HG03442 (cell line): ENCODE results near the gene MAMSTR.
"Not testable (repeated sequence)": the region's sequence is repeated elsewhere in the genome, so short reads cannot be mapped to it uniquely, and the experiment has no call there.

Experiments
- ATAC-seq: cut with Tn5 transposase; IDR thresholded peaks from one replicate; pipeline ENCODE4 v1.9.1; 2021; ENCODE audit warnings: mild to moderate bottlenecking, moderate library complexity; ENCODE audit not compliant: unreplicated experiment

The MAMSTR gene

DNA sequence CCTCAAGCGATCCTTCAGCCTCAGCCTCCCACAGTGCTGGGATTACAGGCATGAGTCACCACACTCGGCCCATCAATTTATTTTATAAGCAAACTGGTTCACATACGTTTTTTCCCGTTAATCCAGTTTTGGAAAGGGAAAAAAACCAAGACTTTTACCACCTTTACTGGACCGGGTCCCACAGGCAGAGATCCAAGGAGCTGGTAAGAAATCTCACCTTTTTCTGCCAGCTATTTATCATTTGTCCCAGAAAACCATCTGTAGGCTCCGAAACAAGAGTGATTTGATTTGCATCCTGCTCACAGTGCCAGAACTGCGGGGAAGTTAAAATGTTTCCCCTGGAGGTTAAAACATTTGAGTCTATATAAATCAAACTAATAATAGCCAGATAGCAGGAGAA is 30.1 kb downstream of the MAMSTR start:
- ATAC-seq, result no peak

GRCh38 chr19:48687776-48688175 is 31.7 kb downstream of the MAMSTR start:
- ATAC-seq, result no peak

GRCh38 chr19:48686637-48687036 is 32.9 kb downstream of the MAMSTR start:
- not testable (repeated sequence) for ATAC-seq

GRCh38 chr19:48686088-48686487 is 33.4 kb downstream of the MAMSTR start:
- ATAC-seq, result no peak

- ATAC-seq, result no peak
Observed at GRCh38 chr19:48685583-48685982, 33.9 kb downstream of the MAMSTR start.

DNA sequence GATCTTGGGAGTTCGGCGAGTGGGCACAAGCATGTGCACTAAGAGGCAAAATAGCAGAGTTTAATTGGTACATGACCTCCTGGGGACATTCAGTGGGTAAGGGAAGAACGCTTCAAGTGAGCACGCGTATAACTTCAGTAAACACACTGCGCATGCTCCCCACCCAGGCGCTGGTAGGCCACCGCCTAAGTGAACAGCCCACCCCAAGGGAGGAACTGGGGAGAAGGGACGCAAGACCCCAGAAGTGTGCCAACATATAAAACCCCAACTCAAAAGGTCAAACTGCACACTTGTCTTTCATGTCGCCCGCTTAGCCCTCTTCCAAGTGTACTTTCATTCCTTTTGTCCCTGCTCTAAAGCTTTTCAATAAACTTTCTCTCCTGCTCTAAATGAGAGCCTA is 36.2 kb downstream of the MAMSTR start:
- no peak for ATAC-seq

DNA sequence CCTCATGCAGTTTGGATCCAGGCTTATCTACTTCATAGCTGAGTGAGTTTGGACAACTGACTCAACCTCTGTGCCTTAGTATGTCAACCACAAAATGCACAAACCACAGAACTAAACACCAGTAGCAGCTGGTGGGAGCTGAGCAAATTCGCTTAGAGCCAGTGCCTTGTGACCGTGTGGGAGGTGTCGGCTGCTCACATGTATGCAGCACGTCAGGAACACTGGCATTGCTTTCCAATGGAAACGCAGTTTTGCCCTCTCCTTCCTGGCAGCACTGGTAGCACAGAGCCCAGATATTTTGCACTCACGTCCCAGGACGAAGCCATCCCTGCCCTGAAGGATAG is 38.4 kb downstream of the MAMSTR start:
- no peak for ATAC-seq

DNA sequence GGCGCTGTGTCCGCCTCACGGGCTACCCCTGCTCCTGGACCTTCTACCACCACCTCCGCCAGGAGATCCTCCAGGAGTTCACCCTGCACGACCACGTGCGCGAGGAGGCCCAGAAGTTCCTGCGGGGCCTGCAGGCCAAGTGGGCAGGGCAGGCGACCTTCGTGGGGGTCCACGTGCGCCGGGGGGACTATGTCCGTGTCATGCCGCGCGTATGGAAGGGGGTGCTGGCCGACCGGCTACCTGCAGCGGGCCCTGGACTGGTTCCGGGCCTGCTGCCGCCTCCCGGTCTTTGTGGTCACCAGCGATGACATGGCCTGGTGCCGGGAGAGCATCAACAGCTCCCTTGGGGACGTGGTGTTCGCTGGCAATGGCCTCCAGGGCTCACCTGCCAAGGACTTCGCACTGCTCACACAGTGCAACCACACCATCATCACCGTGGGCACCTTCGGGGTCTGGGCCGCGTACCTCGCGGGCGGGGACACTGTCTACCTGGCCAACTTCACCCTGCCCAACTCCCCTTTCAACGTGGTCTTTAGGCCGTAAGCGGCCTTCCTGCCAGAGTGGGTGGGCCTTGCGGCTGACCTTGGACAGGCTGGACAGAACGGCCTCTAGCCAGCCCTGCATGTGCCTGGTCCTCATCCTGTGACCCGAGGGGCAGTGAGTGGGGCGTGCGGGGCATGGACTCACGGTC is 38.9 kb downstream of the MAMSTR start:
- ATAC-seq, result no peak

DNA sequence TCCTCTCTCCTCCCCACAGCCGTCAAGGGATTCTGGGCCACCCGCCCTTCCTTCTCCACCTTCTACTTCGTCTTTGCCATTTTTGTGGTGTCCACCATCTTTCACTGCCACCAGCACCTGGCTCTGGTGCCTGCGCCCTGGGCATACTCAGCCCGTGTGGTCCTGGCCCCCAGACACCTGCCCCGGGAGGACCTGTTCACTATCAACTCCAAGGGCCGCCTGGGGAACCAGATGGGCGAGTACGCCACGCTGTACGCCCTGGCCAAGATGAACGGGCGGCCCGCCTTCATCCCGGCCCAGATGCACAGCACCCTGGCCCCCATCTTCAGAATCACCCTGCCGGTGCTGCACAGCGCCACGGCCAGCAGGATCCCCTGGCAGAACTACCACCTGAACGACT is 39.5 kb downstream of the MAMSTR start:
- ATAC-seq, result not testable (repeated sequence)

- no peak for ATAC-seq
Observed at GRCh38 chr19:48678201-48678600, 41.3 kb downstream of the MAMSTR start.

DNA sequence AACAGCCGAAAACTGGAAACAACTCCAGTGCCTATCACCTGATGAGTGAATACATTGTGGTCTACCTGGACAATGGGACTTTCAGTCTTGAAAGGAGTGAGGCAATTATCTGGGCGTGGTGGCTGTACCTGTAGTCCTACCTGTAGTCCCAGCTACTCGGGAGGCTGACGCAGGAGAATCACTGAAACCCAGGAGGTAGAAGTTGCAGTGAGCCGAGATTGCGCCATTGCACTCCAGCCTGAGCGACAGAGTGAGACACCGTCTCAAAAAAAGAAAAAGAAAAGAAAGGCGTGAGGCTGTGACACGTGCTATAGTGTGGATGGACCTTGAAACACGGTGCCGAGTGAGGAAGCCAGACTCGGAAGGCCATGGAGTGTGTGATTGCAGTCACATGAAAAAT is 42.6 kb downstream of the MAMSTR start:
- ATAC-seq, result no peak

GRCh38 chr19:48676487-48676886 is 43.0 kb downstream of the MAMSTR start:
- ATAC-seq, result no peak

DNA sequence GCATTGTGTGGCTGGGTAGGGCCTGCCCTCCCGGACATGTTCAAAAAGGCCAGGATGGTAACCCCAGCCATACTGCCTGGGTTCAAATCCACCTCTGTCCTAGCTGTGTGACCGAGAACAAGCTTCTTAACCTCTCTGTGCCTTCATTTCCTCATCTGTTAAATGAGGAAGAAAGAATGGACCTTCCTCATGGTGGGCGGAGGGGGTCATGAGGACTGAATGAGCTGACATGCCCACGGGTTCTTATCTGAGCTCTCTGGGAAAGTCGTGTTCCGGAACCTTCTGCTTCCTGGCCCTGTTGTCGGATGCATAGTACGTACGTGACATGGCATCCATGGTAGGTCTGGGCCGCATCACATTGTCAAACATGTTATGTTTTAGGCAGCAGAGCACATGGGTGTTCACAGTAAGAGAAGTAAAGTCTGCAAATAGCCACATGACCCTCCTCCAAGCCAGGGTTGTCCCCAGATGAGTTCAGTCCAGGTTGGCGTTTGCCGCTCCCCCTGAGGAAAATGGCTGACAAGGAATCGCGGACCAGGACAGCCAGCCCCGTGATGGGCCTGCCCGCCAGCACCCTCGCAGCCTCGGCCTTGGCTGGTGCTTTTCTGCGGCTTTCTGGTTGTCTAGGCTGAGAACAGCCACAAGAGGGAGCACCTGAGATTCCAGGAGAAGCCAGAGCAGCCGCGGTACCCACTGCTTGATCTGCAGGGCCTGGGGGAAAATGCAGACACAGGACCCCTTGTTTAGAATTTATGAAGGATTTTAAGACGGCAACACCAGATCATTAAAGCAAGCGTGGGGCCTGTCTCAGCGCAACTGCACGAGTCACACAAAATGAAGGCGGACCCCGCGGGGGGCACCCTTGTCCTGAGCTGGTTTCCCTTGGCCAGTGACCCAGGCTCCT is 44.4 kb downstream of the MAMSTR start:
- no peak for ATAC-seq

DNA sequence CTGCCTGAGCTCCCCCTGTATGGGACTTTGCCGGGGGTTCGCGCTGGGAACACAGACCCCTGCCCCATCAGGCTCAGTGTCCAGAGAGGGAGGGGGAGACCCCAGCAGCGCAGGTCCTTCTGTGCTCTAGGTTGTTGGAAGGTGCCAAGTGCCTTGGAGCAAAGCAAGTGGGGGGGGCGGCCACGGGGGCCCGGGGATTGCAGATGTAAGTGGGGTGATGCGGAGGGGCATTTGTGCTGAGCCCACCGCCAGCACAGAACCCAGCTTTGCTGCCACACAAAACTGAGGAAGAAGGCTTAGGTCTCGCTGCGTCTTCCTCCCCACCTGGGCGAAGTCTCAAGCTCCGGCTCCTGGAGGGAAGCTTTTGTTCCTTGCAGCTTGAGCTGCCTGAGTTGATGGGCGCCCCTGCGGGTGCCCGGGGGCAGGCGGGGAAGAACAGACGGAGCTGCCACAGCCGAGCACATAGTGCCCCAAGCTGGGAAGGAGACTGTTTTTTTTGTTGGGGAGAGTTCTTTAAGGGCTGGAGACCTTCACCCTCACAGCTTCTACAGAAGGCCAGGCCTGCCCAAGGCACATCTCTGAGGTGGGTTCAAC is 45.2 kb downstream of the MAMSTR start:
- ATAC-seq, result no peak

GRCh38 chr19:48673436-48674100 is 46.0 kb downstream of the MAMSTR start:
- no peak for ATAC-seq

DNA sequence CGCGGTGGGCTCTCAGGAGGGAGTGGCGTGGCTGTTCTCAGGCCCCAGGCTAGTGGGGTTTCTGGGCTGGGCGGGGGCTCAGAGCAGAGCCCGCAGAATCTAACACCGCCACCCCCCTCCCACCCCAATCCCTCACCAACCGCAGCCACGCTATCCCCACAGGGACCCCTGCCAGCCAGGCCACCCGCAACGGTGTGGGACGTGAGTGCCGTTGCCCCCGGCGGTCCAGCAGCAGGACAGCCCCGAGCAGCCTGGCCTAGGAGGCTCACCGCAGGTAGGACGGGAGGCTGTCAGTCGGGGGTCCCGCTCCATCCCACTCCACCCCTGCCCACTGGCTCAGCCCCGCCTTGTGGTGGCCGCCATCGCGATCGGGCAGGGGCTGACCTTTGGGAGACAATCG is 46.5 kb downstream of the MAMSTR start, which contains the start of gene NTN5:
Gene NTN5 (minus strand): TSS at position 24 of the 400 bp plus-strand sequence. CDS start 2,031 bp downstream, outside the sequence.
- ATAC-seq, result no peak

- no peak for ATAC-seq
Observed at GRCh38 chr19:48671446-48671995, 48.0 kb downstream of the MAMSTR start.

DNA sequence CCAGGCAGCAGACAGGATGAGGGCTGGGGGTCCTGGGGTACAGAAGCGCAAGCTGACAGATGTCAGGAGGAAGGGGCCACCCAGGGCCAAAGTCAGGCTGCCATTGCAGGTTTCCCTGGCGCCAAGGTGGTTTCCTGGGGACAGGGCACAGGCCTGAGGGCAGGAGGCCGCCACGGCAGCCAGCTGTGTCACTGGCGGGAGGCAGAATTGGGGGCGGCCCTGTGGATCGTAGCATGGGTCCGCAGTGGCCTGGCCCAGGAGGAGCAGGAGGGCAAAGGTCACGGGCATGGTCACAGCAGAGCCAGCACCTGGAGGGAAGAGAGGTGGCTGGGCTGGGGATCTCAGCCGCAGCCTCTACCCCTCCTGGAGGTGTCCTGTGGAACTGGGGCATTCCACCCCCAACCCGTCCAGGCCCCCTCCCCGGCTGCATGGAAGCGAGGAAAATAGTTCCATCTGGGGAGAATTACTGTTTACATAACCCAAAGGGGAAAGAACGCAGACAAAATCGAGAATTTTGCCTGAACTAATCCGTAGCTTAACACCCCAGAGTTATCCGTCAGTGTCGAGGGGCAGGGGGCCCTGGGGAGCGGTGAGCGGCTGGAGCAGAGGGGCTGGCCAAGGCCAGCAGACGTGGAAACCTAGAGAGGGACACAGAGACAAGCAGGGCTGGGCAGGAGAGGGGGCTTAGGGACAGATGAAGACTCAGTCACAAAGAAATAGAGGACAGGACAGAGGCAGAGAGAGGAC is 48.7 kb downstream of the MAMSTR start:
- no peak for ATAC-seq

DNA sequence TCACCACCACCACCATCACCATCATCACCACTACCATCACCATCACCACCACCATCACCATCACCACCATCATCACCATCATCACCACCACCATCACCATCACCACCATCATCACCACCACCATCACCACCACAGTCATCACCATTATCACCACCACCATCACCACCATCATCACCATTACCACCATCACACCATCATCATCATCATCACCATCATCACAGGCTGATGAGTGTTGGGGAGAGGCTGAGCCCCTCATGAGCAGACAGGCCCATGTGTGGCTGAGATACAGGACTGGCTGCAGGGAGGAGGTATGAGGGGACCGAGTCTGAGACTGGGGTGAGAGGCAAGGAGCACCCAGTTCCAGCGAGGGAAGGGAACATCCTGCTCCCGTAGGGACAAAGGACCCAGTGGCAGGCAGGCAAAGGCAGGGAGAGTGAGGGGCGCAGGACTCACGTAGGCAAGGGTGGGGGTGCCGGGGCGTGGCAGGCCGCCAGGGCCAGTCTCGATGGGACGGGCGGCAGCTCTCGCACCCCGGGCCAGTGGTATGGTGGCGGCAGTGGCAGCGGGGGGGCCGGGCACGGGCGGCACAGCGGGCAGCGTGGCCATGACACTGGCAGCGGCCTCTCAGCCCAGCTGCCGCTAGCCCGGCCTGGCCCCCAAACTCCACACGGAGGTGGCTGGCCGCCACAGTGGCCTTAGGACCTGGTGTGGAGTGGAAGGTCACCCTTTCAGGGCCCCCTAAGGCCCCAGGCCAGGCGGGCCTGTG is 49.4 kb downstream of the MAMSTR start:
- ATAC-seq, result no peak

DNA sequence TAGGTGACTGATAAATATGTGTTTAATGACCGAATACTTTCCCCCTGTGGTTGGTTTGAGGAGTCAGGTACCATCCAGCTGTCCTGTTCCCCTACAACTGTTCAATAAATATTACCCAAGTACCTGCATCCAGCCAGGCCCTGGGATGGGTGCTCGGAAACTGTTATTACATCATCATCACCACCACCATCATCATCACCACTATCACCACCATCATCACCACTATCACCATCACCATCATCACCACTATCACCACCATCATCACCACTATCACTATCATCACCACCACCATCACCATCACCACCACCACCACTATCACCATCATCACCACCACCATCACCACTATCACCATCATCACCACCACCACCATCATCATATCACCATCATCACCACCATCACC is 50.8 kb downstream of the MAMSTR start:
- ATAC-seq, result no peak
